Mucosa of descending colon (tissue), 3 donors: ENCODE data around the gene AKAP8. TPM values are rescaled to one million over a fixed set of nuclear protein-coding genes. Genes with fewer than 3 reads are reported as not detected.
"Not testable (repeated sequence)": the region's sequence is repeated elsewhere in the genome, so short reads cannot be mapped to it uniquely, and the experiment has no call there.

Experiments used
- ATAC-seq: fragments of 200-7000 bp; cut with Tn5 transposase; one replicate; pipeline ENCODE4 v1.9.1; 2020; ENCODE audit warnings: mild to moderate bottlenecking, moderate library complexity
- DNase-seq, 3 donors: peaks; one replicate each; pipeline ENCODE4 v3.0.0-alpha.2; 2020
- H3K36me3 ChIP-seq: fragments of 200-600 bp; one replicate; pipeline ENCODE4 v1.8.0; 2021; ENCODE audit warnings: low read depth, mild to moderate bottlenecking
- H3K4me1 ChIP-seq: fragments of 200-600 bp; one replicate; pipeline ENCODE4 v1.8.0; 2021; ENCODE audit warnings: low read depth, mild to moderate bottlenecking
- H3K4me3 ChIP-seq: fragments of 200-600 bp; one replicate; pipeline ENCODE4 v1.8.0; 2021; ENCODE audit warnings: mild to moderate bottlenecking
- H3K9me3 ChIP-seq: fragments of 200-600 bp; one replicate; pipeline ENCODE4 v1.8.0; 2021; ENCODE audit warnings: mild to moderate bottlenecking
- CTCF ChIP-seq: fragments of 200-600 bp; IDR thresholded peaks from one replicate; pipeline ENCODE4 v1.8.0; 2022; ENCODE audit warnings: antibody characterized with exemption, mild to moderate bottlenecking
- intact Hi-C, 2 donors: fragments of 100-400 bp; cut with DNase I in 1 of 2; cut with micrococcal nuclease in 1 of 2; formaldehyde crosslinking; loops; one replicate each; pipeline versions ENCODE4 v1.11.0 to v1.11.1; 2022; cut with DNase I, micrococcal nuclease
- total RNA-seq, 3 donors: library from RNA; stranded (reverse); fragmentation: NEBNext Ultra II Directional in 2 of 3; extraction: Animal tissue kit (Norgen Biotek cat#: 25700) in 2 of 3; gene quantifications; one replicate each; pipeline versions ENCODE4 v1.2.1 to v1.2.4, GENCODE V29; 2021 to 2023
- donor health status: DM: no; HTN: no; CAD: no; lungs with moderate emphysema.
- donor health status: DM: no; HTN: no; CAD: no.
- donor health status: DM: no; HTN: yes; CAD: no.

The AKAP8 gene
- total RNA-seq, 3 donors from 2014 or later: 37.8 to 50.0 (median 41.3) TPM

GRCh38 chr19:15354566-15355296 is 24.9 kb downstream of the AKAP8 start:
- TF ChIP-seq CTCF: no peak
- H3K36me3 ChIP-seq: peaks cover 24% of the 10 kb centered on the region

GRCh38 chr19:15353908-15354307 is 25.7 kb downstream of the AKAP8 start:
- intact Hi-C loops: no loop called here
- no peak for DNase-seq
- no peak for TF ChIP-seq CTCF
- no peak for ATAC-seq
- H3K36me3 ChIP-seq: peaks cover 22% of the 10 kb centered on the region
- H3K9me3 ChIP-seq: no peaks in the 10 kb centered on the region
- no peak overlapping the region for H3K4me3 ChIP-seq
- H3K4me1 ChIP-seq: no peaks in the 10 kb centered on the region

More at GRCh38 chr19:15354566-15355296, 24.9 kb downstream of the AKAP8 start:
- Histone ChIP-seq H3K4me3 (no peak overlapping the region), H3K9me3 (no peaks in the 10 kb centered on the region), H3K4me1 (no peaks in the 10 kb centered on the region)
- intact Hi-C loops: no loop called here
- no peak for ATAC-seq
- no peak for DNase-seq

GRCh38 chr19:15352535-15352934 is 27.1 kb downstream of the AKAP8 start:
- peaks cover 10% of the 10 kb centered on the region for H3K36me3 ChIP-seq
- DNase-seq, H3K4me3 ChIP-seq, H3K9me3 ChIP-seq, ATAC-seq, H3K4me1 ChIP-seq, intact Hi-C loops: not testable (repeated sequence)

GRCh38 chr19:15341328-15341727 is 38.3 kb downstream of the AKAP8 start:
- intact Hi-C loops, DNase-seq, H3K9me3 ChIP-seq, ATAC-seq, H3K4me1 ChIP-seq, H3K4me3 ChIP-seq, H3K36me3 ChIP-seq: not testable (repeated sequence)

- intact Hi-C loops: no loop called here
- no peak for ATAC-seq
- no peak for TF ChIP-seq CTCF
Observed at GRCh38 chr19:15340086-15340485, 39.5 kb downstream of the AKAP8 start.

GRCh38 chr19:15337202-15337601 is 42.4 kb downstream of the AKAP8 start:
- intact Hi-C loops: no loop called here
- H3K4me3 ChIP-seq: no peak overlapping the region
- no peaks in the 10 kb centered on the region for H3K36me3 ChIP-seq
- TF ChIP-seq CTCF: no peak
- DNase-seq (no peak), ATAC-seq (no peak)
- H3K4me1 ChIP-seq: peaks cover 5% of the 10 kb centered on the region
- H3K9me3 ChIP-seq: no peaks in the 10 kb centered on the region

More at GRCh38 chr19:15340086-15340485, 39.5 kb downstream of the AKAP8 start:
- Histone ChIP-seq H3K36me3 (no peaks in the 10 kb centered on the region), H3K9me3 (no peaks in the 10 kb centered on the region), H3K4me1 (no peaks in the 10 kb centered on the region), H3K4me3 (no peak overlapping the region)
- DNase-seq: no peak

- H3K9me3 ChIP-seq, DNase-seq, H3K36me3 ChIP-seq, H3K4me1 ChIP-seq, H3K4me3 ChIP-seq, ATAC-seq, intact Hi-C loops: not testable (repeated sequence)
Observed at GRCh38 chr19:15335992-15336391, 43.6 kb downstream of the AKAP8 start.
